Measurements from ENCODE around the gene FRMD5.

DNA sequence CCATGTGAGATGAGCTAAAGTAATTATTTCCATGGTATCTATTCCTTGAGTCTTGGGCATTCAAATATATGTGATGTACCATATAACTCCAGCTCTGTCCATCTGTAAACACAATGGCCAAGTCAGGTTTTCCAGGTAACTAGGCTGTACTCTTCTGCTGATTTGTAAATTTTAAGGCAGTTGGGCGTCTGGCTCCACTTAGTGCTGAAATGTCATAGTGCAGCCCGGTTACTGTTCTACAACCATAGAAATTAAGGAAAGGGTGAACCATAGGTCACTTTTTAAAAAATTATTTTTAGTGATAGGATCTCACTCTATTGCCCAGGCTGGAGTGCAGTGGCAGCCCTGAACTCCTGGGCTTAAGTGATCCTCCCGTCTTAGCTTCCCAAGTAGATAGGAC, 48.8 kb upstream of the FRMD5 start:
- TF ChIP-seq, protein P1, sequence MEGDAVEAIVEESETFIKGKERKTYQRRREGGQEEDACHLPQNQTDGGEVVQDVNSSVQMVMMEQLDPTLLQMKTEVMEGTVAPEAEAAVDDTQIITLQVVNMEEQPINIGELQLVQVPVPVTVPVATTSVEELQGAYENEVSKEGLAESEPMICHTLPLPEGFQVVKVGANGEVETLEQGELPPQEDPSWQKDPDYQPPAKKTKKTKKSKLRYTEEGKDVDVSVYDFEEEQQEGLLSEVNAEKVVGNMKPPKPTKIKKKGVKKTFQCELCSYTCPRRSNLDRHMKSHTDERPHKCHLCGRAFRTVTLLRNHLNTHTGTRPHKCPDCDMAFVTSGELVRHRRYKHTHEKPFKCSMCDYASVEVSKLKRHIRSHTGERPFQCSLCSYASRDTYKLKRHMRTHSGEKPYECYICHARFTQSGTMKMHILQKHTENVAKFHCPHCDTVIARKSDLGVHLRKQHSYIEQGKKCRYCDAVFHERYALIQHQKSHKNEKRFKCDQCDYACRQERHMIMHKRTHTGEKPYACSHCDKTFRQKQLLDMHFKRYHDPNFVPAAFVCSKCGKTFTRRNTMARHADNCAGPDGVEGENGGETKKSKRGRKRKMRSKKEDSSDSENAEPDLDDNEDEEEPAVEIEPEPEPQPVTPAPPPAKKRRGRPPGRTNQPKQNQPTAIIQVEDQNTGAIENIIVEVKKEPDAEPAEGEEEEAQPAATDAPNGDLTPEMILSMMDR (IDR thresholded peaks at IDR 0.05) = no peak
- TF ChIP-seq POLR2A (IDR thresholded peaks at IDR 0.05) (no peak), EP300 (IDR thresholded peaks at IDR 0.05; ENCODE audit: low read depth) (no peak)
